Karpas-422 (cell line): ENCODE data around the gene UNC93A. TPM values are rescaled to one million over a fixed set of nuclear protein-coding genes. Genes with fewer than 3 reads are reported as not detected.

Experiments used
- DNase-seq: peaks from one replicate; pipeline ENCODE4 v3.0.0-alpha.2; 2015
- H2AFZ ChIP-seq: fragments of 200-600 bp; sonication (generic); 2 replicates; pipeline ENCODE4 v1.6.1; 2014; ENCODE audit warnings: antibody characterized with exemption, low read length, mixed read lengths
- H3K27ac ChIP-seq: fragments of 200-600 bp; sonication (generic); 2 replicates; pipeline ENCODE4 v1.5.1; 2014; ENCODE audit warnings: mild to moderate bottlenecking, low read length, moderate library complexity
- H3K27me3 ChIP-seq: fragments of 200-600 bp; sonication (generic); 2 replicates; pipeline ENCODE4 v1.6.1; 2014; ENCODE audit warnings: low read length, mixed read lengths
- H3K36me3 ChIP-seq: fragments of 200-600 bp; sonication (generic); 2 replicates; pipeline ENCODE4 v1.6.1; 2014; ENCODE audit warnings: low read length, mixed read lengths; ENCODE audit not compliant: insufficient read depth
- H3K4me1 ChIP-seq: fragments of 200-600 bp; sonication (generic); 2 replicates; pipeline ENCODE4 v1.6.1; 2014; ENCODE audit warnings: mild to moderate bottlenecking, low read length, mixed read lengths
- H3K4me2 ChIP-seq: fragments of 200-600 bp; sonication (generic); 2 replicates; pipeline ENCODE4 v1.6.1; 2014; ENCODE audit warnings: low read length, low read depth, mild to moderate bottlenecking; ENCODE audit not compliant: poor library complexity, severe bottlenecking
- H3K4me3 ChIP-seq: fragments of 200-600 bp; sonication (generic); 2 replicates; pipeline ENCODE4 v1.5.1; 2014; ENCODE audit warnings: mild to moderate bottlenecking, antibody characterized with exemption, low read length, mixed read lengths
- H3K79me2 ChIP-seq: fragments of 200-600 bp; sonication (generic); 2 replicates; pipeline ENCODE4 v1.6.1; 2014; ENCODE audit warnings: mild to moderate bottlenecking, low read length, mixed read lengths
- H3K9ac ChIP-seq: fragments of 200-600 bp; sonication (generic); 2 replicates; pipeline ENCODE4 v1.6.0; 2014; ENCODE audit warnings: low read length
- H3K9me2 ChIP-seq: fragments of 200-600 bp; sonication (generic), shearing (Covaris generic); replicated peaks from 2 replicates; pipeline ENCODE4 v1.6.0; 2014; ENCODE audit warnings: mild to moderate bottlenecking, low read length, moderate library complexity; ENCODE audit not compliant: insufficient read depth
- H3K9me3 ChIP-seq: fragments of 300-700, 200-600 bp; sonication (generic); 2 replicates; pipeline ENCODE4 v1.6.1; 2014; ENCODE audit warnings: low read length, mixed read lengths
- H4K20me1 ChIP-seq: fragments of 200-600 bp; sonication (generic); 2 replicates; pipeline ENCODE4 v1.6.1; 2014; ENCODE audit warnings: mild to moderate bottlenecking, antibody characterized with exemption, low read length, low read depth; ENCODE audit not compliant: insufficient read depth
- total RNA-seq: library from RNA; depleted of rRNA; stranded (reverse); fragments of >200 nt; shearing (Covaris generic); gene quantifications from 2 replicates; pipeline ENCODE4 v1.2.3, GENCODE V29; 2014; ENCODE audit warnings: low replicate concordance

Gene UNC93A
- total RNA-seq, 1 experiment from 2014 or later, result not detected

GRCh38 chr6:167331565-167331964 is 40.5 kb downstream of the UNC93A start:
- Histone ChIP-seq H4K20me1 (no peaks in the 10 kb centered on the region), H3K9me3 (no peaks in the 10 kb centered on the region), H3K36me3 (no peaks in the 10 kb centered on the region), H2AFZ (no peak overlapping the region), H3K79me2 (no peaks in the 10 kb centered on the region), H3K27me3 (no peaks in the 10 kb centered on the region), H3K4me3 (no peak overlapping the region), H3K27ac (no peak overlapping the region), H3K9ac (no peak overlapping the region), H3K4me1 (no peaks in the 10 kb centered on the region), H3K9me2 (no peaks in the 10 kb centered on the region), H3K4me2 (no peak overlapping the region)
- no peak for DNase-seq

GRCh38 chr6:167336844-167337630 is 45.9 kb downstream of the UNC93A start:
- Histone ChIP-seq H3K9me2 (no peaks in the 10 kb centered on the region), H3K4me3 (no peak overlapping the region), H3K27me3 (no peaks in the 10 kb centered on the region), H3K4me2 (no peak overlapping the region), H3K9me3 (no peaks in the 10 kb centered on the region), H4K20me1 (no peaks in the 10 kb centered on the region), H3K9ac (no peak overlapping the region), H3K27ac (no peak overlapping the region), H3K79me2 (no peaks in the 10 kb centered on the region), H3K4me1 (no peaks in the 10 kb centered on the region), H2AFZ (no peak overlapping the region), H3K36me3 (no peaks in the 10 kb centered on the region)
- DNase-seq, result no peak

DNA sequence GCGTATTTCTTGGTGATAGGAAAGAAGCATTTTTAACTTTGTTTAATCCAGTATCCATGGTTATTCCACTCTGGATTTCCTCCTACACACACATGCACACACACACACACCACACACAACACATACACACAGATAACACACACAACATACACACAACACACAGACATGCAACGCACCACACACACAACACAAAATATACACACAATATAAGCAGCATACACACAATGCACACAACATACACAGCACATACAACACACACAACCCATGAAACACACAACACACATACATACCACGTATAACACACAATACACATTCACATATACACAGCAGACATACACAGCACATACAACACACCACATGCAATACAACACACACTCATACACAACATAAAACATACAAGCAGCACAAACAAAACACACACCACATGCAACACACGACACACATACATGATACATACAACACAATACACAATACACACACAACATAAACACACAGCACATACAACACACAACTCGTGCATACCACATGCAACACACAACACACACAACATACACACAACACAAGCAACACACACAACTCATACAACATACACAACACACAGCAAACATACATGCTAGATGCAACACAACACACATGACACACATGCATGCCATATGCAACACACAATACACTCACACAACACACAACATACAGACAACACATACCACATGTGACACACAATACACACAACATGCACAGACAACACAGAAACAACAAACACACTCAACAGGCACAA is 46.7 kb downstream of the UNC93A start:
- H3K27me3 ChIP-seq, result no peaks in the 10 kb centered on the region
- H3K36me3 ChIP-seq, result no peaks in the 10 kb centered on the region
- H3K9me2 ChIP-seq, result no peaks in the 10 kb centered on the region
- no peak overlapping the region for H3K4me3 ChIP-seq
- H2AFZ ChIP-seq, result no peak overlapping the region
- H3K9ac ChIP-seq, result no peak overlapping the region
- H3K4me1 ChIP-seq, result no peaks in the 10 kb centered on the region
- no peak overlapping the region for H3K27ac ChIP-seq
- no peak overlapping the region for H3K4me2 ChIP-seq
- no peaks in the 10 kb centered on the region for H4K20me1 ChIP-seq
- H3K79me2 ChIP-seq, result no peaks in the 10 kb centered on the region
- H3K9me3 ChIP-seq, result no peaks in the 10 kb centered on the region
- no peak for DNase-seq

GRCh38 chr6:167338541-167339117 is 47.5 kb downstream of the UNC93A start:
- no peak for DNase-seq
- no peak overlapping the region for H3K4me3 ChIP-seq
- no peaks in the 10 kb centered on the region for H3K9me2 ChIP-seq
- H3K9me3 ChIP-seq, result no peaks in the 10 kb centered on the region
- no peaks in the 10 kb centered on the region for H3K27me3 ChIP-seq
- no peak overlapping the region for H3K27ac ChIP-seq
- H3K4me1 ChIP-seq, result no peaks in the 10 kb centered on the region
- no peaks in the 10 kb centered on the region for H3K36me3 ChIP-seq
- H3K9ac ChIP-seq, result no peak overlapping the region
- H4K20me1 ChIP-seq, result no peaks in the 10 kb centered on the region
- no peak overlapping the region for H3K4me2 ChIP-seq
- no peak overlapping the region for H2AFZ ChIP-seq
- H3K79me2 ChIP-seq, result no peaks in the 10 kb centered on the region

DNA sequence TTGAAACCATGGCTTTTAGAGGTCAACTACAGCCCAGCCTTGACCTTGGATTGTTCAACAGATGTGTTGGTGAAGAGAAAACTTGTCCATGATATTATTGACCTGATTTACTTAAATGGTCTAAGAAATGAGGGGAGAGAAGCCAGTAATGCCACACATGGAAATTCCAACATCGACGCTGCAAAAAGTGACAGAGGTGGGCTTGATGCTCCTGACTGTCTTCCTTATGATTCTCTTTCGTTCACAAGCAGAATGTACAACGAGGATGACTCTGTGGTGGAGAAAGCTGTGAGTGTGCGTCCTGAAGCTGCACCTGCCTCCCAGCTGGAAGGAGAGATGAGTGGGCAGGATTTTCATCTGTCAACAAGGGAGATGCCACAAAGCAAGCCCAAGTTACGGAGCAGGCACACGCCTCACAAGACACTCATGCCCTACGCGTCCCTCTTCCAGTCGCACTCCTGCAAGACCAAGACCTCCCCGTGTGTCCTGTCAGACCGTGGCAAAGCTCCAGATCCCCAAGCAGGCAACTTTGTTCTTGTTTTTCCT is 50.0 kb downstream of the UNC93A start:
- H3K4me3 ChIP-seq, result no peak overlapping the region
- H3K27ac ChIP-seq, result no peak overlapping the region
- no peaks in the 10 kb centered on the region for H3K36me3 ChIP-seq
- no peaks in the 10 kb centered on the region for H3K9me3 ChIP-seq
- no peaks in the 10 kb centered on the region for H3K9me2 ChIP-seq
- no peaks in the 10 kb centered on the region for H3K4me1 ChIP-seq
- no peaks in the 10 kb centered on the region for H3K79me2 ChIP-seq
- no peaks in the 10 kb centered on the region for H4K20me1 ChIP-seq
- H3K27me3 ChIP-seq, result no peaks in the 10 kb centered on the region
- no peak for DNase-seq
- no peak overlapping the region for H2AFZ ChIP-seq
- H3K4me2 ChIP-seq, result no peak overlapping the region
- H3K9ac ChIP-seq, result no peak overlapping the region

- Histone ChIP-seq H3K27me3 (no peaks in the 10 kb centered on the region), H3K36me3 (no peaks in the 10 kb centered on the region), H3K9ac (no peak overlapping the region), H4K20me1 (no peaks in the 10 kb centered on the region), H3K9me3 (no peaks in the 10 kb centered on the region), H3K9me2 (no peaks in the 10 kb centered on the region), H3K4me2 (no peak overlapping the region), H3K27ac (no peak overlapping the region), H3K4me1 (no peaks in the 10 kb centered on the region), H3K4me3 (no peak overlapping the region), H3K79me2 (no peaks in the 10 kb centered on the region), H2AFZ (no peak overlapping the region)
- DNase-seq, result no peak
Observed at GRCh38 chr6:167341665-167342655, 50.8 kb downstream of the UNC93A start.

DNA sequence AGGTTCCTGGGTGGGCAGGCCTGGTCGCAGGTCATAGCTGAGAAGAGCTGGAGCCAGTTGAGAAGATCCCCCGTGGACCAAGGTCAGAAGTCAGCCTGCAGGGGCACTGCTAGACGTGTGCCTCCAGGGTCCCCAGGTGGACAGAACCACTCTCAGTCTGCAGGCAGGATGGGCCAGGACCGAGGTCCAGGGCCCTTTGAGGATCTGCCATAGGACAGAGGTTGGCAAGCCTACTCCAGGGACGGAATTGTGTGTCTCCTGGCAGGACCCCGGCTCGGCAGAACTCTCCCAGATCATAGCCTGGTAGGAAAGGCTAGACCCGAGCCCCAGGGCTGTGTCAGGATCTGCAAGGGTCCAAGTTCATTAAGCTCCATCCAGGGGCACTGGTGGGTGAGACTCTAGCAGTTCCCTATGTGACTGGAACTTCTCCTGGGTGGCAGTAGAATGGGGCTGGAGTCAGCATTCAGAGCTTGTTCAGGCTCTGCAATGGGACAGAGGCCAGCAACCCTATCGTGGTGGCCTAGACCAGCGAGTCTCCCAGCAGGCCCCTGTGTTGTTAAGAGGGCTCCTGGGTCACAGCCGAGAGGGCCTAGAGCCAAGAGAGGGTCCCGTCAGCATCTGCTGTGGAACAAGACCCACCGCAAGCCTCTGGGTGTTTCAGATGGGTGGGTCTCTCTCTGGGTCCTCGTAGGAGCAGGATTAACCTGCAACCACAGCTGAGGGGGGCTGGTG is 51.9 kb downstream of the UNC93A start:
- H3K9me2 ChIP-seq, result no peaks in the 10 kb centered on the region
- no peaks in the 10 kb centered on the region for H3K4me1 ChIP-seq
- H3K9ac ChIP-seq, result no peak overlapping the region
- no peak overlapping the region for H3K4me2 ChIP-seq
- DNase-seq, result no peak
- no peak overlapping the region for H2AFZ ChIP-seq
- H3K27ac ChIP-seq, result no peak overlapping the region
- H3K36me3 ChIP-seq, result no peaks in the 10 kb centered on the region
- H3K79me2 ChIP-seq, result no peaks in the 10 kb centered on the region
- no peaks in the 10 kb centered on the region for H4K20me1 ChIP-seq
- no peaks in the 10 kb centered on the region for H3K27me3 ChIP-seq
- H3K9me3 ChIP-seq, result no peaks in the 10 kb centered on the region
- no peak overlapping the region for H3K4me3 ChIP-seq
